GM12878 (cell line): ENCODE measurements around the gene SEC62. TPM values are rescaled to one million over a fixed set of nuclear protein-coding genes. Genes with fewer than 3 reads are reported as not detected.

Experiments used
- ATAC-seq: fragments of 200-7000 bp; cut with Tn5 transposase; 3 replicates; pipeline ENCODE4 v1.9.1; 2020; ENCODE audit warnings: mild to moderate bottlenecking, moderate library complexity
- BruUV-seq: library from RNA; stranded (reverse); fragments of 400-500 nt; replicated peaks from 2 replicates; lab custom pipeline; 2021; lab: Mats Ljungman, UMichigan
- CTCF ChIA-PET: fragments of 300-600 bp; sonication (Branson Sonifier 250); formaldehyde crosslinking; extraction: SDS; loops from one replicate; lab custom pipeline; 2021; ENCODE audit warnings: inconsistent platforms; lab: Yijun Ruan, JAX
- POLR2A ChIA-PET: fragments of 350-600 bp; formaldehyde crosslinking; extraction: SDS; loops from one replicate; lab custom pipeline; 2021; ENCODE audit warnings: inconsistent platforms; lab: Charles Lee
- RAD21 ChIA-PET: fragments of 300-600 bp; sonication (Branson Sonifier 250); formaldehyde crosslinking; loops from one replicate; lab custom pipeline; 2023; ENCODE audit warnings: antibody characterized with exemption; ENCODE audit not compliant: unreplicated experiment; lab: Charles Lee
- SMC1A ChIA-PET: fragments of 300-600 bp; sonication (Branson Sonifier 250); formaldehyde crosslinking; loops from one replicate; lab custom pipeline; 2023; ENCODE audit not compliant: unreplicated experiment, uncharacterized antibody; lab: Charles Lee
- DNase-seq: peaks from one replicate; pipeline ENCODE4 v3.0.0-alpha.2; 2011; ENCODE audit warnings: low read depth, low spot score
- FAIRE-seq: peaks from 3 replicates; lab custom pipeline; 2011; peaks lifted over from hg19 to GRCh38; lab: Jason Lieb, UNC
- H2AFZ ChIP-seq: 2 replicates; pipeline ENCODE4 v1.6.0; 2011; ENCODE audit warnings: low read depth, low read length, control low read depth; ENCODE audit not compliant: control insufficient read depth
- H3K27ac ChIP-seq: 2 replicates; pipeline ENCODE4 v1.5.1; 2011; ENCODE audit warnings: control low read depth; ENCODE audit not compliant: control insufficient read depth, insufficient read depth
- H3K27me3 ChIP-seq, 2 experiments: replicated peaks in 1 of 2; 2 replicates each; pipeline versions ENCODE4 v1.6.0 to v1.6.1; 2011; ENCODE audit warnings: low read length in 1 of 2; ENCODE audit not compliant: control insufficient read depth in 2 of 2, insufficient read depth in 2 of 2
- H3K36me3 ChIP-seq, 2 experiments: 2 replicates each; pipeline ENCODE4 v1.5.1; 2011; ENCODE audit warnings: low read length in 1 of 2; ENCODE audit not compliant: control insufficient read depth in 2 of 2, insufficient read depth in 2 of 2
- H3K4me1 ChIP-seq: 2 replicates; pipeline ENCODE4 v1.6.1; 2011; ENCODE audit warnings: mild to moderate bottlenecking, low read length, moderate library complexity, mixed read lengths; ENCODE audit not compliant: control insufficient read depth, insufficient read depth
- H3K4me2 ChIP-seq: 2 replicates; pipeline ENCODE4 v1.6.0; 2011; ENCODE audit warnings: control low read depth; ENCODE audit not compliant: control insufficient read depth, insufficient read depth
- H3K4me3 ChIP-seq: fragments of 200-600 bp; sonication (generic); 2 replicates; pipeline ENCODE4 v1.5.1; 2016
- H3K79me2 ChIP-seq: 2 replicates; pipeline ENCODE4 v1.6.0; 2011; ENCODE audit warnings: low read length; ENCODE audit not compliant: control insufficient read depth, insufficient read depth
- H3K9ac ChIP-seq: 2 replicates; pipeline ENCODE4 v1.8.0; 2011; ENCODE audit warnings: low read length, control low read depth, mixed read lengths; ENCODE audit not compliant: control insufficient read depth, insufficient read depth
- H3K9me3 ChIP-seq: replicated peaks from 3 replicates; pipeline ENCODE4 v1.5.1; 2011; ENCODE audit warnings: mild to moderate bottlenecking, low read length; ENCODE audit not compliant: control insufficient read depth, insufficient read depth
- H4K20me1 ChIP-seq: 2 replicates; pipeline ENCODE4 v1.6.0; 2011; ENCODE audit not compliant: control insufficient read depth, insufficient read depth
- BACH1 ChIP-seq: fragments of 450-650 bp; IDR thresholded peaks from 2 replicates; pipeline ENCODE4 v1.6.1; 2017; ENCODE audit warnings: mild to moderate bottlenecking, borderline replicate concordance
- CHD2 ChIP-seq: IDR thresholded peaks from 2 replicates; pipeline ENCODE4 v1.6.1; 2011; ENCODE audit warnings: low read depth, low read length, improper control_type of control experiment, borderline replicate concordance
- IRF3 ChIP-seq: fragments of 450-650 bp; IDR thresholded peaks from 2 replicates; pipeline ENCODE4 v1.6.1; 2014; ENCODE audit warnings: mild to moderate bottlenecking
- JUND ChIP-seq: IDR thresholded peaks from 2 replicates; pipeline ENCODE4 v1.6.1; 2012; ENCODE audit warnings: low read depth, mild to moderate bottlenecking, low read length, improper control_type of control experiment, moderate library complexity
- PKNOX1 ChIP-seq: fragments of 450-650 bp; IDR thresholded peaks from 2 replicates; pipeline ENCODE4 v1.6.1; 2016; ENCODE audit warnings: mild to moderate bottlenecking
- POLR2AphosphoS5 ChIP-seq: IDR thresholded peaks from 2 replicates; pipeline ENCODE4 v1.6.1; 2011; ENCODE audit warnings: mild to moderate bottlenecking, low read length, inconsistent platforms
- RAD51 ChIP-seq: fragments of 450-650 bp; IDR thresholded peaks from 2 replicates; pipeline ENCODE4 v1.6.1; 2016; ENCODE audit warnings: moderate library complexity, mild to moderate bottlenecking, inconsistent platforms
- TAF1 ChIP-seq: IDR thresholded peaks from 2 replicates; pipeline ENCODE4 v1.6.1; 2011; ENCODE audit warnings: mild to moderate bottlenecking, low read depth, low read length, borderline replicate concordance
- TBL1XR1 ChIP-seq: IDR thresholded peaks from 2 replicates; pipeline ENCODE4 v1.6.1; 2012; ENCODE audit warnings: low read depth, low read length, improper control_type of control experiment
- WGBS: methylation state at CpG from one replicate; pipeline ENCODE4 v1.1.6; 2016; ENCODE audit warnings: low lambda C conversion rate; ENCODE audit not compliant: insufficient replicate concordance, insufficient coverage; ENCODE audit errors: missing lambda C conversion rate; 5-methylcytosine and 5-hydroxymethylcytosine counted together
- in situ Hi-C: fragments of 300-500 bp; cut with MboI; formaldehyde crosslinking; loops from 9 replicates; pipeline ENCODE4 v1.14.3; 2018; ENCODE audit warnings: mixed read lengths
- intact Hi-C: fragments of 100-400 bp; cut with micrococcal nuclease; formaldehyde crosslinking; loops from one replicate; pipeline ENCODE4 v1.14.2; 2022; ENCODE audit not compliant: unreplicated experiment
- polyA plus RNA-seq, 11 experiments: library from polyadenylated mRNA; depleted of rRNA in 4 of 11; unstranded in 6 of 11; stranded (reverse) in 5 of 11; fragments of >200 nt; fragmentation: Nextera tagmentation in 4 of 11; fragmentation: Illumina TruSeq in 1 of 11; extraction: Ambion mirVana in 4 of 11; extraction: Trizol in 1 of 11; gene quantifications; 1 replicate in 1 of 11; 2 replicates in 10 of 11; pipeline versions ENCODE4 v1.2.1 to v1.2.3, GENCODE V29; 2011 to 2016; ENCODE audit warnings: inconsistent platforms in 2 of 11, missing spikeins in 2 of 11, low read depth in 1 of 11
- total RNA-seq, 4 experiments: library from RNA; depleted of rRNA in 3 of 4; stranded (reverse); fragments of >200 nt in 3 of 4; fragmentation: Illumina TruSeq in 1 of 4; extraction: Trizol in 1 of 4; gene quantifications; 2 replicates each; pipeline versions ENCODE4 v1.2.1 to v1.2.3, GENCODE V29; 2013 to 2021

The SEC62 gene
- total and polyA plus RNA-seq, 10 of the 15 experiments (the other 5 are each of a cell fraction or from before 2014, with no cell fraction given), result 25.6 to 270 (median 94.8) TPM

- ChIA-PET POLR2A (interaction anchor here (0.6 to 1.1 kb wide), 2 partner anchors 73 to 164 kb away, joined by 3 read pairs; no protein-coding TSS in a partner anchor), RAD21 (interaction anchor here (0.6 to 1.2 kb wide), 2 partner anchors 13 to 256 kb away, joined by 3 to 5 read pairs; no protein-coding TSS in a partner anchor), CTCF (interaction anchor here (0.7 to 1.8 kb wide), 5 partner anchors 14 to 373 kb away, joined by 3 to 19 read pairs (median 3); no protein-coding TSS in a partner anchor), SMC1A (interaction anchor here (0.8 to 1.7 kb wide), 4 partner anchors 14 to 75 kb away, joined by 3 to 7 read pairs (median 3); no protein-coding TSS in a partner anchor)
- TSS peak; percentile 61 for BruUV-seq
- Histone ChIP-seq H2AFZ (no peak overlapping the region), H4K20me1 (no peaks in the 10 kb centered on the region), H3K27me3 (no peaks in the 10 kb centered on the region; a peak in 2 of 4 replicates), H3K4me1 (peaks cover 26% of the 10 kb centered on the region), H3K9me3 (no peaks in the 10 kb centered on the region), H3K36me3 (no peaks in the 10 kb centered on the region), H3K27ac (peak overlapping the region; percentile 58), H3K4me3 (peak overlapping the region; percentile 87), H3K79me2 (peaks cover 55% of the 10 kb centered on the region), H3K9ac (peak overlapping the region; percentile 45), H3K4me2 (peak overlapping the region; percentile 80)
- FAIRE-seq (no peak), ATAC-seq (no peak), DNase-seq (no peak)
- in situ Hi-C loops (loop anchor here (25.0 kb wide), 1 partner anchor 903 kb away; no protein-coding TSS in a partner anchor), intact Hi-C loops (no loop called here)
- TF ChIP-seq PKNOX1 (no peak), TAF1 (no peak), BACH1 (no peak), RAD51 (no peak), POLR2AphosphoS5 (no peak), JUND (no peak), CHD2 (no peak), IRF3 (no peak), TBL1XR1 (no peak)
- 78% methylated on average over 8 of the region's 8 CpGs for WGBS
Observed at GRCh38 chr3:170040418-170040817, 73.8 kb downstream of the SEC62 start.
